ENCODE measurements around the gene ODF2L.
"Not testable (repeated sequence)": the region's sequence is repeated elsewhere in the genome, so short reads cannot be mapped to it uniquely, and the experiment has no call there.

The ODF2L gene

GRCh38 chr1:86387916-86388627 lies 8.1 kb downstream of the ODF2L start:
- DNase-seq (ENCODE audit: low read depth in 2 of 2), result peak; percentile 15 to 23

GRCh38 chr1:86382878-86383277 lies 13.2 kb downstream of the ODF2L start:
- DNase-seq (ENCODE audit: low read depth in 2 of 2), result no peak

- no peak for DNase-seq (ENCODE audit: low read depth in 2 of 2)
Measured at GRCh38 chr1:86381223-86381622, 14.9 kb downstream of the ODF2L start.

GRCh38 chr1:86380257-86380861 lies 15.8 kb downstream of the ODF2L start:
- peak; percentile 58 to 60 for DNase-seq (ENCODE audit: low read depth in 2 of 2)

- no peak for DNase-seq (ENCODE audit: low read depth in 2 of 2)
Measured at GRCh38 chr1:86378813-86379212, 17.3 kb downstream of the ODF2L start.

GRCh38 chr1:86377341-86377740 lies 18.8 kb downstream of the ODF2L start:
- no peak for DNase-seq (ENCODE audit: low read depth in 2 of 2)

- DNase-seq (ENCODE audit: low read depth in 2 of 2), result peak; percentile 30 to 36
Measured at GRCh38 chr1:86375688-86376087, 20.4 kb downstream of the ODF2L start.

- DNase-seq (ENCODE audit: low read depth in 2 of 2), result peak; percentile 78 to 79
Measured at GRCh38 chr1:86370601-86371022, 25.5 kb downstream of the ODF2L start.

GRCh38 chr1:86365896-86366295 lies 30.2 kb downstream of the ODF2L start:
- DNase-seq (ENCODE audit: low read depth in 2 of 2), result no peak

- no peak for DNase-seq (ENCODE audit: low read depth in 2 of 2)
Measured at GRCh38 chr1:86362807-86363206, 33.3 kb downstream of the ODF2L start.

GRCh38 chr1:86357796-86358195 lies 38.3 kb downstream of the ODF2L start:
- no peak for DNase-seq (ENCODE audit: low read depth in 2 of 2)

- DNase-seq (ENCODE audit: low read depth in 2 of 2), result no peak
Measured at GRCh38 chr1:86356247-86356646, 39.9 kb downstream of the ODF2L start.

- DNase-seq (ENCODE audit: low read depth in 2 of 2), result peak in 1 of 2 experiments; percentile 17
Measured at GRCh38 chr1:86352086-86352485, 44.0 kb downstream of the ODF2L start.

- not testable (repeated sequence) for DNase-seq (ENCODE audit: low read depth in 2 of 2)
Measured at GRCh38 chr1:86350230-86350629, 45.9 kb downstream of the ODF2L start.

GRCh38 chr1:86346388-86346787 lies 49.7 kb downstream of the ODF2L start:
- no peak for DNase-seq (ENCODE audit: low read depth in 2 of 2)

GRCh38 chr1:86345042-86345441 lies 51.1 kb downstream of the ODF2L start:
- no peak for DNase-seq (ENCODE audit: low read depth in 2 of 2)

GRCh38 chr1:86339906-86340305 lies 56.2 kb downstream of the ODF2L start:
- DNase-seq (ENCODE audit: low read depth in 2 of 2), result no peak

GRCh38 chr1:86339014-86339812 lies 56.9 kb downstream of the ODF2L start:
- no peak for DNase-seq (ENCODE audit: low read depth in 2 of 2)

- DNase-seq (ENCODE audit: low read depth in 2 of 2), result no peak
Measured at GRCh38 chr1:86335916-86336315, 60.2 kb downstream of the ODF2L start.

- no peak for DNase-seq (ENCODE audit: low read depth in 2 of 2)
Measured at GRCh38 chr1:86325264-86325663, 70.9 kb downstream of the ODF2L start.

GRCh38 chr1:86324130-86324822 lies 71.8 kb downstream of the ODF2L start:
- no peak for DNase-seq (ENCODE audit: low read depth in 2 of 2)

GRCh38 chr1:86322241-86322640 lies 73.9 kb downstream of the ODF2L start:
- no peak for DNase-seq (ENCODE audit: low read depth in 2 of 2)

Data from fibroblast of skin of left quadriceps (primary cell).